Measurements from ENCODE around the gene C7. TPM values are rescaled to one million over a fixed set of nuclear protein-coding genes. Genes with fewer than 3 reads are reported as not detected.

Gene C7
- total RNA-seq, 1 donor from 2014 or later, result not detected

DNA sequence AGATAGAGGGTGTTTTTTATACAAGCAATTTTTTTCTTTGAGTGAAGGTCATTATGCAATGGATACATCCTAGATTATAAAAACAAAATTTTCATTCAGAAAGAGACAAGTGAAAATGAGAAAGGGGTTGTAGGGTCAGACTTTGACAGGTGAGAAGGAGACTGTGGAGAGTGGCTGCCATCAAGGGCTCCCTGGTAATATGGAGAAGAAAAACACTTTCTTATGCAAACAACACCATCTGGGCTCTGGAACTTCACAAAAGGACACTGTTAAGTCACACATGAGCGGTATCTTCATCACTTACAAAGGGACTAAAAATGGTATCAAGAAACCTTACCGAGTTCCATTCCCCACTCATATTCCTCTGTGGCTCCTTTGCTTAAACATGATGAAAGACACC is 23.5 kb downstream of the C7 start:
- no peak for DNase-seq
- TF ChIP-seq CTCF (IDR thresholded peaks at IDR 0.05; ENCODE audit: partially characterized antibody, unreplicated experiment), result no peak
- no peaks in the 10 kb centered on the region for H3K9me3 Mint-ChIP-seq (ENCODE audit: unreplicated experiment)
- no peaks in the 10 kb centered on the region for H3K4me1 Mint-ChIP-seq (ENCODE audit: low read depth, unreplicated experiment)
- no peaks in the 10 kb centered on the region for H3K27me3 Mint-ChIP-seq (ENCODE audit: unreplicated experiment)
- H3K4me3 Mint-ChIP-seq (ENCODE audit: unreplicated experiment), result no peak overlapping the region
- H3K36me3 Mint-ChIP-seq (ENCODE audit: unreplicated experiment), result no peaks in the 10 kb centered on the region
- H3K27ac Mint-ChIP-seq (ENCODE audit: unreplicated experiment), result no peak overlapping the region

- DNase-seq, result no peak
- TF ChIP-seq CTCF (IDR thresholded peaks at IDR 0.05; ENCODE audit: partially characterized antibody, unreplicated experiment), result no peak
- no peak overlapping the region for H3K4me3 Mint-ChIP-seq (ENCODE audit: unreplicated experiment)
- H3K27ac Mint-ChIP-seq (ENCODE audit: unreplicated experiment), result no peak overlapping the region
- no peaks in the 10 kb centered on the region for H3K9me3 Mint-ChIP-seq (ENCODE audit: unreplicated experiment)
- H3K27me3 Mint-ChIP-seq (ENCODE audit: unreplicated experiment), result no peaks in the 10 kb centered on the region
- H3K36me3 Mint-ChIP-seq (ENCODE audit: unreplicated experiment), result no peaks in the 10 kb centered on the region
- no peaks in the 10 kb centered on the region for H3K4me1 Mint-ChIP-seq (ENCODE audit: low read depth, unreplicated experiment)
Observed at GRCh38 chr5:40937075-40937474, 27.8 kb downstream of the C7 start.

GRCh38 chr5:40939753-40940152 is 30.5 kb downstream of the C7 start:
- no peak overlapping the region for H3K4me3 Mint-ChIP-seq (ENCODE audit: unreplicated experiment)
- H3K27me3 Mint-ChIP-seq (ENCODE audit: unreplicated experiment), result no peaks in the 10 kb centered on the region
- TF ChIP-seq CTCF (IDR thresholded peaks at IDR 0.05; ENCODE audit: partially characterized antibody, unreplicated experiment), result no peak
- H3K27ac Mint-ChIP-seq (ENCODE audit: unreplicated experiment), result no peak overlapping the region
- H3K4me1 Mint-ChIP-seq (ENCODE audit: low read depth, unreplicated experiment), result no peaks in the 10 kb centered on the region
- H3K36me3 Mint-ChIP-seq (ENCODE audit: unreplicated experiment), result no peaks in the 10 kb centered on the region
- H3K9me3 Mint-ChIP-seq (ENCODE audit: unreplicated experiment), result no peaks in the 10 kb centered on the region
- no peak for DNase-seq

DNA sequence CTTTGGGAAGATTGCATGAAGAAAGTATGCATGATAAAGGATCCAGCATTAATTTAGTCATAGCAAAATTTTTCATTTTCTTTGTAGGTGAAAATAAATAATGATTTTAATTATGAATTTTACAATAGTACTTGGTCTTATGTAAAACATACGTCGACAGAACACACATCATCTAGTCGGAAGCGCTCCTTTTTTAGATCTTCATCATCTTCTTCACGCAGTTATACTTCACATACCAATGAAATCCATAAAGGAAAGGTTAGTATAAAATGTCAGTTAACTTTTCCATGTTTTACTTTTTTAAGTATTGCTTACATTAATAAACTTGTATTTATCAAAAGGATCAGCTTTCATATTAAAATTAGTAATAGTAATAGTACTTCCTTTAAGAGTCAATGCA is 35.8 kb downstream of the C7 start:
- Mint-ChIP-seq H3K4me1 (ENCODE audit: low read depth, unreplicated experiment) (no peaks in the 10 kb centered on the region), H3K4me3 (ENCODE audit: unreplicated experiment) (no peak overlapping the region), H3K27ac (ENCODE audit: unreplicated experiment) (no peak overlapping the region), H3K36me3 (ENCODE audit: unreplicated experiment) (no peaks in the 10 kb centered on the region), H3K9me3 (ENCODE audit: unreplicated experiment) (no peaks in the 10 kb centered on the region), H3K27me3 (ENCODE audit: unreplicated experiment) (no peaks in the 10 kb centered on the region)
- TF ChIP-seq CTCF (IDR thresholded peaks at IDR 0.05; ENCODE audit: partially characterized antibody, unreplicated experiment), result no peak
- DNase-seq, result no peak

DNA sequence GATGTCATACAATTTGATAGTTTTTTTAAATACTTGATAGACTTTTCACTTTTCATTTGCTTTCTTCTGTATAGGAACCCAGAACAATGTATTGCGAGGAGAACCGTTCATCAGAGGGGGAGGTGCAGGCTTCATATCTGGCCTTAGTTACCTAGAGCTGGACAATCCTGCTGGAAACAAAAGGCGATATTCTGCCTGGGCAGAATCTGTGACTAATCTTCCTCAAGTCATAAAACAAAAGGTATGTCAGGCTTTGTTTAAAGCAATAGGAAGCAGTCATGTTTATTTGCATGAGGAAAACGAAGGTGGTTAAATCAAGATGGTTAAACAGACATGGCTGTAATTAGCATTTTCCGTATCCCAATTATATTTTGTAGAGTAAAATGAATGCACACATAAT is 46.0 kb downstream of the C7 start:
- no peak for TF ChIP-seq CTCF (IDR thresholded peaks at IDR 0.05; ENCODE audit: partially characterized antibody, unreplicated experiment)
- no peaks in the 10 kb centered on the region for H3K9me3 Mint-ChIP-seq (ENCODE audit: unreplicated experiment)
- no peaks in the 10 kb centered on the region for H3K4me1 Mint-ChIP-seq (ENCODE audit: low read depth, unreplicated experiment)
- H3K36me3 Mint-ChIP-seq (ENCODE audit: unreplicated experiment), result no peaks in the 10 kb centered on the region
- no peak overlapping the region for H3K27ac Mint-ChIP-seq (ENCODE audit: unreplicated experiment)
- H3K27me3 Mint-ChIP-seq (ENCODE audit: unreplicated experiment), result no peaks in the 10 kb centered on the region
- DNase-seq, result no peak
- H3K4me3 Mint-ChIP-seq (ENCODE audit: unreplicated experiment), result no peak overlapping the region
